IPS DF 4.7 (cell line): ENCODE results near the gene INPP5D.
"Not testable (repeated sequence)": the region's sequence is repeated elsewhere in the genome, so short reads cannot be mapped to it uniquely, and the experiment has no call there.

Experiments used
- DNase-seq: peaks from one replicate; pipeline ENCODE4 v3.0.0-alpha.2; 2013; ENCODE audit warnings: low spot score; ENCODE audit errors: extremely low read depth

INPP5D gene

DNA sequence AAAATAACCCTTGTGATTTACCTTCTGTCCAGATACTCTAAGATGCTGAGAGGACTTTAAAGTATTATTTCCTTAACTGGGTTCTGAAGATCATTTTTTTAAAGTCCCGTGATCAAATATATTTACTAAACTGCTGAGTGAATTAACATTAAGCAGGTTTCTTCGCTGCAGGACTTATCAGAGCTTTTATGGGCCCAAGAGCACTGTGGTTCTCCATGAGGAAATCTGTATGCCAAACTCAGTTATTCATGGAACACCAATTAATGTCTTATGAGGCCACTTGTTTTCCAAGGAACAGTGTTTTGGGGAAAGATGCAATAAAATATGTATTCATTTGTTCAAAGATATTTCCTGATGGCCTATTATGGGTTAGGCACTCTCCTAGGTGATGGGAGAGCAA, 111.2 kb downstream of the INPP5D start:
- DNase-seq, result no peak

DNA sequence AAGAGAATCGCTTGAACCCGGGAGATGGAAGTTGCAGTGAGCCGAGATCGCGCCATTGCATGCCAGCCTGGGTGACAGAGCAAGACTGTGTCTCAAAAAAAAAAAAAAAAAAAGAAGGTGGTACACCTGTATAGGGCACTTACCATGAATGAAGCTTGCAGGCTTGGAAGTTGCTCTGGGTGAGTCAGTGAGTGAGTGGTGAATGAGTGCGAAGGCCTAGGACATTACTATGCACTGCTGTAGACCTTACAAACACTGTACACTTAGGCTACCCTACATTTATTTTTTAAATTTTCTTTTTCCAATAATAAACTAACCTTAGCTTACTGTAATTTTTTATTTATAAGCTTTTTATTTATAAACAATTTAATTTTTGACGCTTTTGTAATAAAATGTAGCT, 113.0 kb downstream of the INPP5D start:
- no peak for DNase-seq

DNA sequence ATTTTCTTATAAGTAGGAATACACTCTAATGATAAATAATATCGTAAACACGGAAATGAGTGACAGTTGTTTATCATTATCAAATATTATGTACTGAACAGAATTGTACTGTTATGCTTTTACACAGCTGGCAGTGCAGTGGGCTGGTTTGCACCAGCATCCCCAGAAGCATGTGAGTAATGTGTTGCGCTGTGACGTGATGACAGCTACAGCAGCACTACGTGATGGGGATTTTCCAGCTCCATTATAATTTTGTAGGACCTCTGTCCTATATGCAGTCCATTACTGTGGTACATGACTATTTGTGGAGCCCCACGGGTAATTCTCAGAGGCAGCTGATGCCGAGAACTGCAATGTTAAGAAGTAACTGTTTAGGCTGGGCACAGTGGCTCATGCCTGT, 114.0 kb downstream of the INPP5D start:
- no peak for DNase-seq

DNA sequence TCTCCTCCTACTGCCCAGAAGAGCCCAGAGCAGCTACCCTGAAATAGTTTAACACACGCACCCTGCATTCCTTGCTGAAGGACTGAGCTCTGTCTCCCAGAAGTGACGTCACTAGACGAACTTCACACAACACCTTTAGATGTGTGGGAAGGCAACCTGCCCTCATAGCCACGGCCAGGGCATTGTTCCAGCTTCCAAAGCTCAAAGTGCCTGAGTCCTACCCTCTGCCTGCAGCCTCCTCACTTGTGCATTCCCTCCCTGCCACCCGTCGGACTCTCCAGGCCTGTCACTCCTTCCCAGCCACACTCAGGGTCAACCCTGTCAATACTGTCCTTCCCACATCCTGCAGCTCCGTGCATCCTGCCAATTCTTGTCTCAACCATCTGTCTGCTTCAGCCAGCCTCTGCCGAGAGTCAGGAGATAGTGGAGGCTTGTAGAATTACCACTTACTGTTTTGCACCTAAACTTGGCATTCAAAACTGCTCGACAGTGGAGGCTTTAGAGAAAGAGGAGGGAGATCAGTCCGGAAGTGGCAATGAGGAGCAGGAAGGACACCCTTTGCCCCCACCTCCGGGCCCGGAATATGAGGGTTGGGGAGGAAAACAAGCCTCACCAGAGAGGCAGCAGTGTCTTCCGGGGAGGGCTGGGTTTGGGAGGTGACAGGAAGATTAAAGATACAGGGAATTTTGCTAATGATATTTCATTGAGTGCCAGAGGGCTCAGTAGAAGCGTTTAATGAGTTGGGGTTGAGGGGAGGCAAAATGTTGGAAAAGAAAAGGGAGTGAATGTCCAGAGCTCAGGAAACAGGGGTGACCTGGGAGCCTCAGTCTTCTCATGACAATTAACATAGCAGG, 119.1 kb downstream of the INPP5D start:
- DNase-seq, result no peak

DNA sequence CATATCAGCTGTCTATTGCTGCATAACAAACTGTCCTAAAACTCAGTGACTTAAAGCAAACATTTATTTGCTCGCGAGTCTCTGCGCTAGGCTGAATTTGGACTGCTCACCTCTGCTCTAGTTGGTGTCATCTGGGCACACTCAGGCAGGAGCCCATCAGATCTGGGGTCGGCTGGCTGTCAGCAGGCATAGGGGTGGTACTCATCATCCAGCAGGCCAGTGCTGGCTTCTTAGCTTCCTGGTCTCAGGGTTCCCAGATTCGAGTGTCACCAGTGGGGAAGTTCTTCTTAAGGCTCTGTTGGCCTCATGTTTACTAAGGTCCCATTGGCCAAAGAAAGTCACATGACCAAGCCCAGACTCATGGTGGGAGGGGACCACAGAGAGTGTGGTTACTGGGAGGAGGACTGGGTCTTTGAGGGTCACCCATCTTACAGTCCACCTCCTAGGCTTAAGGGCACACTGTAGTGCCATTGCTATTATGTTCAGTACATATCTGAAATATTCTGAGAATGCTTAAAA, 119.8 kb downstream of the INPP5D start:
- no peak for DNase-seq

DNA sequence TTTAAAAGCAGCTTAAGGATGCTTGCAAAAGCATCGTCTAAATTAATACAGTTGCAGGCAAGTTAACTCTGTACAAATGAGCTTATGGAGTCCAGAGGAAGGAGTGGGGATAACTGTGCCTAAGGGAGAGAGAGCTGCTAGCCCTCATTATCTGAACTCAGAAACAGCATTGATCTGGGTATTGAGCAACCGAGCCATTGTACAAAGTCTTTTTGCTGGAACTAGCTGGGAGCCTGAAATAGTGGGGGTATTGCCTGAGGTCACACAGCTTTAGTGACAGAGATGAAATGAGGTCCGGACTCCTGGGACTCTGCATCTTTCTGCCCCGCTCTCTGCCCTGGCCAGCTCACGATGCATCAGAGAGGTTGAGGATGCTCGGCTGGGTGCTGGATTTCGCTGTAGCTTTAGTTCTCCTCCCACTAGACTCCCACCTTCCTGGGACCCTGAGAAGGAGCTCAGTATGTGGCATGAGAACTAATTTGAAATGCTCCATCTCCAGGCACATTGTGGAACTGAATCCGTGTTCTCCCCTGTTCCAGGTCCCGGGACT, 123.8 kb downstream of the INPP5D start:
- DNase-seq, result no peak

DNA sequence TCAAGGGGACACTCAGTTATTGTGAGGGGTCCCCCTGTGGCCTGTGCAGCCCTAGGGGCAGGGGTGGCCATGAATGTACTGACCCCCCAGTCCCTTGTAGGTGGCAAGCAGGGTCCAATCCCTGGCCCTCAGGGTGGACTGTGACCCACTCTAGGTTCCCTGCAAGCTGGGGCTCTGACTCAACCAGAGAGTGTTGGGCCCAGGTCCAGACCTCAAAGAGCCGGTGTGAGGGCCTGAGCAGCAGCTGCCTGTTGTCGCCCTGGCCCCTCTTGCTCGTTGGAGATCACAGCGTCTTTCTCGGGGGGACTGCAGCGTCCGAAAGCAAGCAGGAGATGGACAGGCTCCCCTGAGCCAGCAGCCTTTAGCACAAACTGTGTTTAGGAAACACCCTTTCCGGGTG, 124.5 kb downstream of the INPP5D start:
- no peak for DNase-seq

DNA sequence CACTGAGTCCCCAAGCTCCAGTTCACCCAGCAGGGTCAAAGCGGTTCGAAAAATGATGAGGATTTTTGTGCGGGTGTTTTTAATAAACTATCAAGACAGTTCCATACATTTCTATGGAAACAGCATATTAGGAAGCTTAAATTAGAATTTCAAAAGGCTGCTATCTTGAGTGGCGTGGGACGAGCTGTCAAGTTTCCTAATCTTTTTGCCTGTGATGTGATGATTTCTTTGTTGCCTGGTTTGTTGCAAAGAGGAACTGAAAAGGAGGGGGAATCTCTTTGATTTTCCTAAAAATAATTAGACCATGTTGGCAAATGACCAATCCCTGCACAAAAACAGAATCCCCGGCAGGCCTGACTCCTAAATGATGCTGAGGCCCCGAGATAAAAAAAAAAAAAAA, 125.2 kb downstream of the INPP5D start:
- no peak for DNase-seq

DNA sequence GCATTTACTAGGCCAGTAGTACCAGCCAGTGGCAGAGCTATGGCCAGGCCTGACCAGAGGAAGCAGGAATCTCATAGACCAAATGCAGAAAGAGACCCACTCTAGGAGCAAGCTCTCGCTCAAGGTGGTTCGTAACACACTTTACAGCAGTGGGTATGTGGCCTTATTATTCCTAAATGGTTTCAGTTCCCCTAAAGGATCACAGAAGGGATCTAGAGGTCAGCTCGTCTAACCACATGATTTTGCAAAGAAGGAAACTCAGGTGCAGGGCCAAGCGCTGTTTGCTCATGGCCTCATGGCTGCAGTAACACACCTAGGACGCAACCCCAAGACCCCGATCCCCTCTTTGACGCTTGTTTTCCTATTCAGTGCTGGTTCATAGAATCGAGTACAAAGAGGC, 125.8 kb downstream of the INPP5D start:
- no peak for DNase-seq

DNA sequence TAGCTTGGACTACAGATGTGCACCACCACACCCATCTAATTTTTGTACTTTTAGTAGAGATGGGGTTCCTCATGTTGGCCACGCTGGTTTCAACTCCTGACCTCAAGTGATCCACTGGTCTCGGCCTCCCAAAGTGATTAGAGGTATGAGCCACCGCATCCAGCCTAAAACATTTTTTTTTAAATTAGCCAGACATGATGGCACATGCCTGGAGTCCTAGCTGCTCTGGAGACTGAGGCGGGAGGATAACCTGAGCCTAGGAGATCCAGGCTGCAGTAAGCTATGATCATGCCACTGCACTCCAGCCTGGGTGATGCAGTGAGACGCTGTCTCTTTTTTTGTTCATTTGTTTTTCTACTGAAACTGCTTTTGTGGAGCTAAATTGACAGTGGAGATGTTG, 126.7 kb downstream of the INPP5D start:
- DNase-seq, result no peak

DNA sequence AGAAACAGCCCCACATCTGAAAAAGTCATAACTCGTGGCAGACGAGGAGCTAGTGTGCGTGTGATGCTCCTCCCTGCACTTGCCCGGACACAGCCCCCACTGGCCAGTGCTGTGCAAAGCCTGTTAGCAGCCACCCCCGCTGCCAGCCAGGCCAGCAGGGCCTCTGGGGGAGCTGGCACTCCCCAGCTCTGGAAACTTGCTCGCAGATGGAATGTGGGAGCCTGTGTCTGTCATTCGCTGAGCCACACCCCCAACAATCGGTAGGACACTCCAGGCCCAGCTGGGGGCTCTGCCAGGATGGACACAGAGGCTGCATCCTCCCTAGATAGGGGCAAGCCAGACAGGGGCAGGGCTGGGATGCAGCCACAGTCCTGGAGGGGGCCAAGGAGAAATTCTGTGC, 128.9 kb downstream of the INPP5D start:
- DNase-seq, result no peak

DNA sequence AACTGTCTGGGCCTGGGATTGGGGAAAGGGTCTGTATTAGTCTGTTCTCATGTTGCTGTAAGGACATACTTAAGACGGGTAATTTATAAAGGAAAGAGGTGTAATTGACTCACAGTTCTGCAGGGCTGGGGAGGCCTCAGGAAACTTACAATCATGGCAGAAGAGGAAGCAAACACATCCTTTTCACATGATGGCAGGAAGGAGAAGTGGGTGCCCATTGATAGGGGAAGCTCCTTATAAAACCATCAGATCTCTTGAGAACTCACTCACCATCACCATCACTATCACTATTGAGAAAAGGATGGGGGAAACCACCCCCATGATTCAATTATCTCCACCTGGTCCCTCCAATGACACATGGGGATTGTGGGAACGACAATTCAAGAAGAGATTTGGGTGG, 130.9 kb downstream of the INPP5D start:
- not testable (repeated sequence) for DNase-seq

DNA sequence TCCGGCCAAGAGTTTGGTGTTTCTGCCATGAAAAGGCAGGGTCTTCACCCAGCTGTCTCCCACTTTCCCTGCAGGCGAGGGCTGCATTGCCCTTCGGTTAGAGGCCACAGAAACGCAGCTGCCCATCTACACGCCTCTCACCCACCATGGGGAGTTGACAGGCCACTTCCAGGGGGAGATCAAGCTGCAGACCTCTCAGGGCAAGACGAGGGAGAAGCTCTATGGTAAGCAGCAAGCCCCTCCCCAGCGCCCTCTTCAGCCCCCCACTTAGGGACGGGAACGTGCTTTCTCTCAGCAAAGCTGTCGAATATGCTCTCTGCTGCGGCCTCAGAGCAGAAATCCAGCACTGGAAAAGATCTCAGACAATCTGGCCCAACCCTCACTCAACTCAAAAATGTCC, 133.6 kb downstream of the INPP5D start:
- DNase-seq, result no peak

DNA sequence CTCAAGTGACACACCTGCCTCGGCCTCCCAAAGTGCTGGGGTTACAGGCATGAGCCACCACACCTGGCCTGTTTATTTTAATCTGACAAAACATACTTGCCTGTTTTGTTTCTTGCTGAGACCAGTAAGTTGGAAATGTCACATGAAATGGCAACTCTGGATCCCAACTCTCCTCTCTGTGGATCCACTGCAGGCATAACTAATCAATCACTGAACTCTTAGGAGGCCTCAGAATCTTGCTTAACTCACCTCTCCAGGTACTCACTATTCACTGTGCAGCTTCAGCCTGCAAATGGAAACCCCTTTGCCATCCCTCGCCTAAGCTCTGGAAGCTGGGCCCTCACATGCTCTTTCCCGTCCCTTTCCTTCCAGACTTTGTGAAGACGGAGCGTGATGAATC, 134.9 kb downstream of the INPP5D start:
- DNase-seq, result no peak

DNA sequence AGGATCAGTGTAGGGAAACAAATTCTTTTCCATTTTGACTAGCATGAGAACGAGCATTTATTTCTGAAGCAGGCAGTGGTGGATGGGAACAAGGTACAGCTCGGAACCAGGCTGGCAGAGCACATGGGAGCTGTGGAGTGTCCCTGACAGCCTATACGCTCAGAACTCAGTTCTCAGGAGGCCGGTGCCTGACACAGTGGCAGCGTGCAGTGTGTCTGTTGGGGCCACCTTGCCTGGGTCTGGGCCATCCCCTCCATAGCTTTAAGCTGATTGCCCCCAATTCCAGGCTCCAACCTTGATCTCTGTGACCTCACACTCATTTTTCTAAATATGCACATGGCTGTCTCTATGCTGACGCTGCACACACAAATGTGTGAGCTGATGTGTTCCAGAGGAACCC, 136.9 kb downstream of the INPP5D start:
- DNase-seq, result no peak

DNA sequence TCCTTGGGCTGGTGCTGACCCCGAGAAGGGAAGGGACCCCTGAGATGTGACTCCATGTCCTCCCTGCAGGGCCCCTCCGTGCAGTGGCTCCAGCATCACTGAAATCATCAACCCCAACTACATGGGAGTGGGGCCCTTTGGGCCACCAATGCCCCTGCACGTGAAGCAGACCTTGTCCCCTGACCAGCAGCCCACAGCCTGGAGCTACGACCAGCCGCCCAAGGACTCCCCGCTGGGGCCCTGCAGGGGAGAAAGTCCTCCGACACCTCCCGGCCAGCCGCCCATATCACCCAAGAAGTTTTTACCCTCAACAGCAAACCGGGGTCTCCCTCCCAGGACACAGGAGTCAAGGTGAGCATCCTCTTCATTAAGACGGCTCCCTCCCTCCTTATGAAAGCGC, 137.9 kb downstream of the INPP5D start:
- no peak for DNase-seq

DNA sequence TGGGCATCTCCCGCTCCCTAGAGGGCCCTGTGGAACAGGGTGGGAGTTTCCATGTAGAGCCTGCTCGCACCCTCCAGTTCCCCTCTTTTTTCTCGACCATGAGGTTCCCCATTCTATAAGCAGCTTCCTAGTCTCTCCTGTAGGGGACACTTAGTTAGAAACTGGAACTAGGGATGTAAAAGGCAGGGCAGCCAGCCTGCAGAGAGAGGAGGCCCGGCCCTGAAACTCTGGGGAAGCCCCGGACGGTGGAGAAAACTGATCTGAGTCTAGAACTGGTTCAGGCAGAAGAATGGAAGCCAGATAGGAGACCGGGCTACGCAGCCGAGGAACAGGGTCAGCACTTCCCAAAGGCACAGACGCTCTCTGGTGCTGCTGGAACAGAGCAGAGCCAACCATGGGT, 139.7 kb downstream of the INPP5D start:
- DNase-seq, result no peak

DNA sequence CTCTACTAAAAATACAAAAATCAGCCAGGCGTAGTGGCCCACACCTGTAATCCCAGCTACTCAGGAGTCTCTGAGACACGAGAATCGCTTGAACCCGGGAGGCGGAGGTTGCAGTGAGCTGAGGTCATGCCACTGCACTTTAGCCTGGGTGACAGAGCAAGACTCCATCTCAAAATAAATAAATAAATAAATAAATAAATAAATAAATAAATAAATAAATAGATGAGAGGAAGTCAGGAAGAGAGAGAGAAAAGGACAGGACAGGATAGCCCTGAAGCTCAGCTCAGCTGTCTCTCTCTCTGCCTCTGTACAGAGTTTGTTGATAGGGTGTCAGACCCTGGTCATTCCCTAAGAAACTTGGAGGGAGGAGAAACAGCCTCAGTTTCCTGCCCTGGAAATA, 140.6 kb downstream of the INPP5D start:
- DNase-seq, result not testable (repeated sequence)

DNA sequence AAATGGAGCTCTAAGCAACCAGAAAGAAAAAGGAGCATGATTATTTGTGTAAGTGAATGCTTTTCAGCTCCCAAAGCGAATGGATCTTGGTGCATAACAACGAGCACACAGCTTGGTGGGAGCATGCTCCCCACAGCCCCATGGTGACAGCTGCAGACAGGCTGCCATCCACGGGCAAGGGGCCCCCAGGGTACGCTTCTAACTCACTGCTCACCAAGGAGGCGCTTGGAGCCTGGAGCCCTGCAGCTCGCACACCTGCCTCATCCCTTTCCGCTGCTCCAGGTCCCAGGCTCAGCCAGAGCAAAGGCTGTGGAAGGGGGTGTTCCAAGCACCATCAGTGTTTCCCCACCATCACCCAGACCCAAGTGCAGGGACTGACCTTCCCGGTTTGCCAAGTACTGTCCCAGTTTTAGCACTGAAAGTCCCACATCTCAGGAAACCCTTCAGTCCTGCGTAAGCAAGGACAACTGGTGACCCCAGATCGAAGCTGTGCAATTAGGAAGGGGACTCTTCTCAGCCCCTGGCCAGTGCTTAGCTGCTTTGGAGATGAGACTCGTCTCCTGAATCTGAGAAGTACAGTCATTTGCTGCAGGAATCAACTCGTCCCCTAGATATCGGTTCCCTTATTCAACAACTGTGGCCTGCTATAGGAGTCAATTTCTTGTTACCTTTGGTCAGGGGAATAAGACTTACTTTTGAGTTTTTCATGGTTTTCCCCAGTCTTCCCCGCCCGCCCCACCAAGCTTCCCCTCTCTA, 141.3 kb downstream of the INPP5D start:
- no peak for DNase-seq

DNA sequence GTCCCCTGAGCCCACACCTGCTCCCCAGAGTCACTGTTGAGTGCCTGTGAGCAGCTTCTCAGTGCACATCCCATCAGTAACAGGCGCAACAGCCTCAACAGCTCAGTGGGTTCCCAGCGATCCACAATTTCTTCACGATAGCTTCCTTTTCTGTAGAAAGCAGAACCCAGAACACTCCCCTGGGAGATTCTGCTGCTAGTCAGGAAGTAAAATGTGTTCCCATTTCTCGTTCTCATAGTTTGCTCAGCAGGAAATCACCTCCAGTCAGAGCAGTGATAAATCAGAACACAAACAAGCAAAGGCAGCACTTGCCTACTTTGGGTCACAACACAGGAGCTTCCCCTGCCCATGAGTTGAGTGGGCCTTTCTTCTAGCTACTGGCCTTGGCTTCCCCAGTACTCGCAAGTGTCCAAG, 142.4 kb downstream of the INPP5D start:
- DNase-seq, result no peak

DNA sequence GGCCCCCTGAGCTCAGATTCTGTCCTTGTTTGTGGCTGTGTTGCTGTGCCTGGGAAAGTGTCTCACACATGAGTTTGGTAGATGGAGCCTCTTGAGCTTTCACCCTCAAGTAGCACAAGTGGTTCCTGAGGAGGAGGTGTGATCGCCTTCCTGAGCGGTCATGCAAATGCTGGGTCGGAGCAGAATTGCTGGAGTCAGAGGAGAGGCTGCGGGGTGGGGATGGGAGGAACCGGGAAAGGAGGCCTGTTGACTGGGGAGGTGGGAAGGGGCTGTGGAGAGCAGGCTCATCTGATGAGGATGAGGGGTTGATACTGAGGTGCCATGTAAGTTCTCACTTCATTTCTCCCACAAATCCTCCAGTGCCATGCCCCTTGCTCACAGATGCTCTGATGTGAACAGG, 142.9 kb downstream of the INPP5D start:
- DNase-seq, result no peak

DNA sequence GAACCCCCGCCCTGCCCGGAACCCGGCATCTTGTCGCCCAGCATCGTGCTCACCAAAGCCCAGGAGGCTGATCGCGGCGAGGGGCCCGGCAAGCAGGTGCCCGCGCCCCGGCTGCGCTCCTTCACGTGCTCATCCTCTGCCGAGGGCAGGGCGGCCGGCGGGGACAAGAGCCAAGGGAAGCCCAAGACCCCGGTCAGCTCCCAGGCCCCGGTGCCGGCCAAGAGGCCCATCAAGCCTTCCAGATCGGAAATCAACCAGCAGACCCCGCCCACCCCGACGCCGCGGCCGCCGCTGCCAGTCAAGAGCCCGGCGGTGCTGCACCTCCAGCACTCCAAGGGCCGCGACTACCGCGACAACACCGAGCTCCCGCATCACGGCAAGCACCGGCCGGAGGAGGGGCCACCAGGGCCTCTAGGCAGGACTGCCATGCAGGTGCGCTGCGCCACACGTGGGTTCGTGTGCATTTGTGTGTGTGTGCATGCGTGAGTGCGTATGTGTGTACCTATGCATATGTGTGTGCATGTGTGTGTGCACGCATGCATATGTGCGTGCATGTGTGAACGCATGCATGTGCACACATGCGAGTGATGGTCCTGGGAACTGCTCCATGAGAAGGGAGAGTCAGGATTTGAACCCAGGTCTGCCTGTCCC, 144.3 kb downstream of the INPP5D start:
- no peak for DNase-seq
